HG03571 (cell line): ENCODE data around the gene MAPKAP1.
"Not testable (repeated sequence)": the region's sequence is repeated elsewhere in the genome, so short reads cannot be mapped to it uniquely, and the experiment has no call there.

Experiments
- ATAC-seq: cut with Tn5 transposase; IDR thresholded peaks from one replicate; pipeline ENCODE4 v1.9.1; 2021; ENCODE audit not compliant: unreplicated experiment

MAPKAP1 gene

GRCh38 chr9:125609744-125610143 is 97.3 kb downstream of the MAPKAP1 start:
- ATAC-seq: no peak

DNA sequence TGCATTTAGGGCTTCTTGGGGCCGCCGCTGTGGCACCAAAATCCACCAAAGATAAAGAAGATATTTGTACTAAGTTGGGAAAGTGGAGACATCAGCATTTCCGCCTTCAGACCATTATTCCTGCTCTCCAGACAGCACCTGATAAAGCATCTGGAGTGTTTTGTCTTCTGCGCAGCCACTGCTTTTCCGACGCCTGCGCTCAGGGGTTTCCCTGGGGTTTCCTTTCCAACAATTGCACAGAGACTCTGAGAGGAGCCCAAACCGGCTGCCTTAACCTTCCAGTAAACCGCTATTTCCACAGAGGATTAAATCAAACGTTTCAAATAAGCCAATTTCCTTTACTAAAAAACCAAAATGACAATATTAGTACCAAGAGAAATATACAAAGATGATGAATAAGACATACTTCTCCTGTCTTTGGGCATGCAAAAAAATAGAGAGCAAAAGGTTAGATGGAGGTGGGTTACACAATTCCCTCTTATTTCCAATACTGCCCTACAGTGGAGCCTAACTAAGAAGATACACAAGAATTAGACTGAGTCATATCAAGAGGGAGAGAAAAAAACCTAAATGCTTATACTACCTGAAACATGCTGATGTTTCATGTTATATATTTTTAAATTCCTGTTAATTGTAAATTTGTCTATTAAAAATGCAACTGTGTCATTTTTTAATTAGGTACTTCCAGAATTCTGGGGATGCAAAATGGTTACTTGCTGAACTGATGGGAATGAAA is 98.4 kb downstream of the MAPKAP1 start:
- no peak for ATAC-seq

DNA sequence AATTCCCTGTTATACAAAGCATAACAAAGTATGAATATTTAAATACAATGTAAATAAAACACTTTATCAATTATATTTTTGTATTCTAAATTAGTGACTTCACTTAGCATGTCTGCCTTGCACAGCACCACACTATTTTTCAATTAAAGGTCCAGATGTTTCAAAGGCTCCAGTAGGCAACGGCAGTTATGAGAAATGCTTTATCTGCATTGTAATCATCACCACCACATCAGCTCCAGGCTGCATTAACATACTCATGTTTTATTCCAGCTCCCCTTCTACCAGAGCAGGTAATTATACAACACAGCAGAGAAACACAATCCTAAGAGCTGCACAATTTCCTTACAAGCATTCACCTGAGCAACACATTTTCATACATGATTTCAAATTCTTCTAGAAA is 102.8 kb downstream of the MAPKAP1 start:
- ATAC-seq: no peak

DNA sequence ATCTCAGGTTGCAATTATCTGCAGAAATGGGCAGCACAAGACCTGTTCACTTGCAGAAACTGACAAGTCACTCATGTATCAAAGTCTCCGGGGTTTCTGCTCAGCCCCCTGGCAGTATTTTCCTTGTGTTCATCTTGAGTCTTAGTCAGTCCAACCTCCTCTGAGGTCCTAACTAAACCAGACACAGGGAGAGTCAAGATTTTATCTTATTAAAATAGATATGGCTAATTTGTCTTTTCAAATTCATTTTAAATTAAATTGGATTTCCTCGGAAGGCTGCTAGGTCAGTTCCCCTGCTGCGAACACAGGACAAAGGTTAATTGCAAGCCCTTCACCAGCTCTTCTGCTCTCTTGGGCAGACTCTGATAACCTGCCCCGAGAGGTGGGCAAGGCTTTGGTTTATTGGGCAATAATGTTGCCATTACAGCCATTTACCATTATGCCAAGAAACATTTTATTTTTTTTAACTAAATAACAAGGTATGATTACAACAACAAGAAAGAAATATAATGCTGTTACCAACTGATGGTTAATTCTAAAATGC is 103.5 kb downstream of the MAPKAP1 start:
- ATAC-seq: no peak

- no peak for ATAC-seq
These were observed 105.0 kb downstream of the MAPKAP1 start for GRCh38 chr9:125601961-125602360.

GRCh38 chr9:125600194-125600593 is 106.8 kb downstream of the MAPKAP1 start:
- no peak for ATAC-seq

DNA sequence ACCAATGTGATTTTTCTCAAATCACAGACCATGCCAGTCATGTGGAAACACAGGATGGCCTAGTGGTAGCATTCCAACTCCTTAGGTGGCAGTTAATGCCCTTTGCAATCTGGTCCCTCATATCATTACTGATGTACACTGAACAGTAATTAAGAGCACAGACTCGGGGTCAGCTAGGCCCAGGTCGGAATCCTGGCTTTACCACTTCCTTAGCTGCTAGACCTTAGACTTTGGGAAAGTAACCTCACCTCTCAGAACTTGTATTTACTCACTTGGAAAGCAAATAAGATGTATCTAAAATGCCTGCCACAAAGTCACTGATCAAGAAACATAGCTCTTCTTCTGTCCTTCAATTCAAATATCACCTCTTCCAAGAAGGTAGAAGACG is 112.8 kb downstream of the MAPKAP1 start:
- ATAC-seq: no peak

- no peak for ATAC-seq
These were observed 113.3 kb downstream of the MAPKAP1 start for GRCh38 chr9:125593581-125594222.

DNA sequence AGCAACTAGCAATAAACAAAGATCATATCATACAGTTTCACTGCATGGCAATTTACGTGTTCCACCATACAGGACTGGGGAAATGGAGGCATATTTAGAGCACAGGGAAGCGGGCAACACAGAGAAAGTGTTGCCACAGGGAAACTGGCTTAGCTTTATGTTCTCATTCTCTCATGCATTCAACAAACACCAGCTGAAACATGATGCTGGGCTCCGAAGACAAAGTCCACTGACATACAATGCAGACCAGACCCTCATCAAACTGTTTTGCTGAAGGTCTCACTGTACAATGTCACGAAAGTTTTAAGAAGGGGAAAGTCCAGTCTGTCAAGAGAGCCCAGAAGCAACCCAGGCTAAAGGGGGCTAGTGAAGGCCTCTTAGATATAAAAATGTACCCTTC is 115.1 kb downstream of the MAPKAP1 start:
- ATAC-seq: no peak

DNA sequence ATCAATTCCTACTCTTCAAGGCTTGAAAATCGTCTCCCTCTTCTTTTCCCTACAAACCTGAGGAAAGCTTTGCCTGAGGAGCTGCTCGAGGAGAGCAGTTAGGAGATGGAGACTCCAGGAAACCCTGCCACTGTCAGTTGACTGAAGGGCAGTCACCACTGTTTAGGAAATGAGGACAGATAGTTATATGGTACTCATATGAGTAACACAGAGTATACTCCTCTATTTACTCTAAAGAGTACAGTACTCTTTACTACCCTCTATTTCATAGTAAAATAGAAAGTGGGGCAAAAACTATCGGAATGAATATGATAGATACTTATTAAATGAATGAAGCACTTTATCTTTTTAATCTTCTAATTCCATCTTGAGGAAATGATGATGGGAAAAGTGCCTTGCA is 115.8 kb downstream of the MAPKAP1 start:
- no peak for ATAC-seq

GRCh38 chr9:125589287-125589686 is 117.7 kb downstream of the MAPKAP1 start:
- no peak for ATAC-seq

- ATAC-seq: no peak
These were observed 119.1 kb downstream of the MAPKAP1 start for GRCh38 chr9:125587819-125588460.

- ATAC-seq: no peak
These were observed 120.9 kb downstream of the MAPKAP1 start for GRCh38 chr9:125586172-125586511.

DNA sequence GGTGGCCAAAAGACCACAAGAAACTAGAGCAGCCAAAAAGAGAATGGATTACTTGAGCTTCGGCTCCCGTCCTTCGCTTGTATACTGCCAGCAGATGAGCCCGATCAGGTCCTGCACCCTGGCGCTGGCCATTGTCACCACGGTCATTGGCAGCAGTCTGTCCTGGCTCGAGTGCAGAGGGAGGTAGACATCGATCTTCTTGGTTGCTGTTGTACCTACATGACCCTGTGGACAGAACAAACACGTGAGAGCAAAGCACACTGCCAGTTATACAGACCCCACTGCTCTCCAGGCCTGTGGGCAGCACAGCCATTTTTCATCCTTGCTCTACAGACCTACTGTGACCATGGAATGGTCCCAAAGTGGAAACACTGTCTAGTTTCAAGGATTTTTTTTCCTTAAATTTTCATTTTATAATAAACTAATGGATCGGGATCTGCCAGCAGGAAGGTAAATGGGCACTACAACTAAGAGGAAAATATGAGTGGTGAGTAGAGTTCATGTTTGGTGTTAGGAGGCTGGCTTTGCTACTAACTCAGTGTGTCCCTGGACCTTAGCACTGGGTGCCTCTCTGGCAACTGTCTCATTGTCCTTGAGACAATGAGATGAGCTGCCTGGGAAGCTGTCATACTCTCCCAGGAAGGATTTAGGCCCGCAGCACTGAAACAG is 121.4 kb downstream of the MAPKAP1 start:
- ATAC-seq: no peak

GRCh38 chr9:125580701-125581286 is 126.2 kb downstream of the MAPKAP1 start:
- no peak for ATAC-seq

GRCh38 chr9:125579030-125579932 is 127.7 kb downstream of the MAPKAP1 start:
- no peak for ATAC-seq

GRCh38 chr9:125574126-125574877 is 132.7 kb downstream of the MAPKAP1 start:
- no peak for ATAC-seq

- not testable (repeated sequence) for ATAC-seq
These were observed 134.5 kb downstream of the MAPKAP1 start for GRCh38 chr9:125572461-125572860.

DNA sequence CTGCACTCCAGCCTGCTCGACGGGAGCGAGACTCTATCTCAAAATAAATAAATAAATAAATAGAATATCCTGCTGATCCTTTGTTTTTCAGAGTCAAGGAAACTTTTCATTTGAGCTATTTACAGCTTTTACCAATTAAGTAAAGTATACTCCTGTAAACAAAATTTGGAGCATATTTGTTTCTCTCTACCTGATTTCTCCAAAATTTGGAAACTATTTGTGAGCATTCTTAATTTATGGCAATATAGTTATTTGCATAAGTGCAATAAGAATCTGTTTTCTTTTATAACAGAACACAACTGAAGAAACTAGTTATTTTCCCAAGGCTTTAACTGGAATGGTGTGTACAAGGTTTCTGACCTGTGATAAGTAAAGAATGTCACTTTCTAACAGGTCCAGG is 135.2 kb downstream of the MAPKAP1 start:
- not testable (repeated sequence) for ATAC-seq
